HEK293T (cell line): ENCODE data around the gene DSP.

Experiments used
- CTBP1 ChIP-seq: fragments of 450-650 bp; IDR thresholded peaks from 2 replicates; pipeline ENCODE4 v1.6.1; 2016; ENCODE audit warnings: borderline replicate concordance
- SP1 ChIP-seq: fragments of 450-650 bp; IDR thresholded peaks from 2 replicates; pipeline ENCODE4 v1.6.1; 2017
- SUZ12 ChIP-seq: fragments of 450-650 bp; IDR thresholded peaks from 2 replicates; pipeline ENCODE4 v1.6.1; 2016; ENCODE audit warnings: mild to moderate bottlenecking
- ZNF384 ChIP-seq: fragments of 450-650 bp; IDR thresholded peaks from 2 replicates; pipeline ENCODE4 v1.6.1; 2016
- TF ChIP-seq, protein P1 (sequence below): fragments of 450-650 bp; IDR thresholded peaks from 2 replicates; pipeline ENCODE4 v1.6.1; 2016

DNA sequence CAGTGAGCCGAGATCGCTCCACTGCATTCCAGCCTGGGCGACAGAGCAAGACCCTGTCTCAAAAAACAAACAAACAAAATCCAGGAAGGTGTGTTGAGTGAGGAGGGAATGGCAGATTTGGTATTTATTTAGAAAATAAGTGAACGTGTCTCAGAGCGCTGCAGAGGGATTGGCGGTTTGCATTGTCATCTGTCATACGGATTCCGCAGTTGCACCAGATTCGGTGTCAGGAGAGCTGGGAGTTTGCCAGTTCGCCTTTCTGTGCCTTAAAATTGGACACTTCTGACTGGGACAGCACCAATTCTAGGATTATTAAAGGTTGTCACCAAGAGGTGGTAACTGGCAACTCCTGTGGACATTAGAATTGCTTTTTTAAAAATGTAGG is 49.4 kb downstream of the DSP start:
- no peak for TF ChIP-seq SP1
- TF ChIP-seq, protein P1, sequence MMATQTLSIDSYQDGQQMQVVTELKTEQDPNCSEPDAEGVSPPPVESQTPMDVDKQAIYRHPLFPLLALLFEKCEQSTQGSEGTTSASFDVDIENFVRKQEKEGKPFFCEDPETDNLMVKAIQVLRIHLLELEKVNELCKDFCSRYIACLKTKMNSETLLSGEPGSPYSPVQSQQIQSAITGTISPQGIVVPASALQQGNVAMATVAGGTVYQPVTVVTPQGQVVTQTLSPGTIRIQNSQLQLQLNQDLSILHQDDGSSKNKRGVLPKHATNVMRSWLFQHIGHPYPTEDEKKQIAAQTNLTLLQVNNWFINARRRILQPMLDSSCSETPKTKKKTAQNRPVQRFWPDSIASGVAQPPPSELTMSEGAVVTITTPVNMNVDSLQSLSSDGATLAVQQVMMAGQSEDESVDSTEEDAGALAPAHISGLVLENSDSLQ: no peak
- TF ChIP-seq CTBP1: no peak
- no peak for TF ChIP-seq SUZ12
- no peak for TF ChIP-seq ZNF384
